Caco-2 (cell line): ENCODE measurements around the gene FOSL2. TPM values are rescaled to one million over a fixed set of nuclear protein-coding genes. Genes with fewer than 3 reads are reported as not detected.
A peak's percentile ranks its signal among the peaks of the same experiment; 100 is the strongest.

Experiments
- Bru-seq: library from RNA; stranded (reverse); fragments of 400-500 nt; gene quantifications from one replicate; lab custom pipeline; 2021; lab: Mats Ljungman, UMichigan
- BruChase-seq, 2 experiments: library from RNA; stranded (reverse); fragments of 400-500 nt; gene quantifications; one replicate each; lab custom pipeline; 2021; lab: Mats Ljungman, UMichigan
- BruUV-seq: library from RNA; stranded (reverse); fragments of 400-500 nt; replicated peaks from 2 replicates; lab custom pipeline; 2021; lab: Mats Ljungman, UMichigan
- CTCF ChIA-PET: fragments of 300-600 bp; sonication (Branson Sonifier 250); formaldehyde crosslinking; loops from one replicate; lab custom pipeline; 2022; ENCODE audit warnings: antibody characterized with exemption; lab: Charles Lee
- POLR2A ChIA-PET: fragments of 300-600 bp; sonication (Branson Sonifier 250); formaldehyde crosslinking; loops from one replicate; lab custom pipeline; 2022; ENCODE audit warnings: antibody characterized with exemption; lab: Charles Lee
- DNase-seq, 2 experiments: peaks; one replicate each; pipeline versions ENCODE4 v3.0.0 to v3.0.0-alpha.2; 2020 to 2022
- H3K27me3 ChIP-seq: replicated peaks from 2 replicates; pipeline ENCODE4 v1.6.0; 2011; ENCODE audit warnings: low read length; ENCODE audit not compliant: control insufficient read depth, insufficient read depth
- H3K36me3 ChIP-seq: 2 replicates; pipeline ENCODE4 v1.5.1; 2011; ENCODE audit warnings: low read length; ENCODE audit not compliant: control insufficient read depth, insufficient read depth
- H3K4me1 ChIP-seq: fragments of 250-450 bp; sonication (Bioruptor Pico); 2 replicates; pipeline ENCODE4 v1.5.1; 2020; ENCODE audit warnings: mild to moderate bottlenecking
- H3K4me3 ChIP-seq: 2 replicates; pipeline ENCODE4 v1.5.1; 2011; ENCODE audit warnings: low read depth, mild to moderate bottlenecking, control low read depth, low read length
- H3K9me3 ChIP-seq: fragments of 250-450 bp; sonication (Bioruptor Pico); 2 replicates; pipeline ENCODE4 v1.5.1; 2020; ENCODE audit warnings: mild to moderate bottlenecking, moderate library complexity
- H3K27ac Mint-ChIP-seq: one replicate; pipeline ENCODE4 v1.8.0; 2022; ENCODE audit warnings: mixed read lengths; ENCODE audit not compliant: unreplicated experiment
- H3K27me3 Mint-ChIP-seq: one replicate; pipeline ENCODE4 v1.8.0; 2022; ENCODE audit warnings: mixed read lengths; ENCODE audit not compliant: insufficient read depth, unreplicated experiment
- H3K36me3 Mint-ChIP-seq: one replicate; pipeline ENCODE4 v1.8.0; 2022; ENCODE audit warnings: mild to moderate bottlenecking, mixed read lengths; ENCODE audit not compliant: insufficient read depth, unreplicated experiment
- H3K4me1 Mint-ChIP-seq: one replicate; pipeline ENCODE4 v1.8.0; 2022; ENCODE audit warnings: low read depth, mixed read lengths; ENCODE audit not compliant: unreplicated experiment
- H3K4me3 Mint-ChIP-seq: one replicate; pipeline ENCODE4 v1.8.0; 2022; ENCODE audit warnings: mild to moderate bottlenecking, moderate library complexity, mixed read lengths; ENCODE audit not compliant: unreplicated experiment
- H3K9me3 Mint-ChIP-seq: one replicate; pipeline ENCODE4 v1.8.0; 2022; ENCODE audit warnings: mixed read lengths; ENCODE audit not compliant: unreplicated experiment
- CTCF ChIP-seq, 2 experiments: fragments of 200-600 bp in 1 of 2; IDR thresholded peaks; 1 replicate in 1 of 2; 2 replicates in 1 of 2; pipeline versions ENCODE4 v1.5.1 to v1.8.0; 2011 to 2022; ENCODE audit warnings: antibody characterized with exemption in 1 of 2, control low read depth in 1 of 2, inconsistent platforms in 1 of 2, low read depth in 1 of 2, low read length in 1 of 2, mild to moderate bottlenecking in 1 of 2, moderate library complexity in 1 of 2; ENCODE audit not compliant: insufficient read depth in 1 of 2, severe bottlenecking in 1 of 2, unreplicated experiment in 1 of 2
- intact Hi-C: fragments of 100-400 bp; cut with micrococcal nuclease; formaldehyde crosslinking; loops from one replicate; pipeline ENCODE4 v1.10.0; 2022; ENCODE audit not compliant: unreplicated experiment
- long read RNA-seq: library from polyadenylated mRNA; stranded (forward); transcript quantifications from one replicate; pipeline ENCODE4 v2.0.0, GENCODE V29; 2022
- total RNA-seq: library from RNA; stranded (reverse); gene quantifications from 2 replicates; pipeline ENCODE4 v1.2.3, GENCODE V29; 2022

The FOSL2 gene
- total RNA-seq: 64.6 and 70.7 TPM in 2 replicates
- Bru-seq, nascent RNA: percentile 96 among the genes with signal in this experiment
- percentile 96 among the genes with signal in this experiment for BruChase-seq, experiment 1, labeled RNA remaining after a 2-hour chase
- percentile 83 among the genes with signal in this experiment for BruChase-seq, experiment 2, labeled RNA remaining after a 6-hour chase
- long read RNA-seq, full-length matches to known transcripts: 20 of 59 reads
- long read RNA-seq, partial matches to known transcripts: 10 of 59 reads
- long read RNA-seq, other reads (novel, unspliced or antisense): 29 of 59 reads

- Mint-ChIP-seq H3K4me1 (peaks cover 14% of the 10 kb centered on the region), H3K9me3 (no peaks in the 10 kb centered on the region), H3K27me3 (no peaks in the 10 kb centered on the region), H3K4me3 (no peak within 1 kb of the TSS), H3K27ac (peak within 1 kb of the TSS; percentile 95), H3K36me3 (peaks cover 25% of the 10 kb centered on the region)
- ChIA-PET POLR2A (interaction anchor here (1.0 to 2.3 kb wide), 6 partner anchors 11 to 640 kb away, joined by 4 to 21 read pairs (median 12); no protein-coding TSS in a partner anchor), CTCF (interaction anchor here (0.8 kb wide), 1 partner anchor 494 kb away, joined by 4 read pairs; no protein-coding TSS in a partner anchor)
- Histone ChIP-seq H3K4me3 (peak within 1 kb of the TSS; percentile 69), H3K4me1 (peaks cover 36% of the 10 kb centered on the region), H3K27me3 (no peaks in the 10 kb centered on the region), H3K9me3 (no peaks in the 10 kb centered on the region), H3K36me3 (peaks cover 6% of the 10 kb centered on the region)
- no peak for TF ChIP-seq CTCF (IDR thresholded peaks at IDR 0.05; ENCODE audit: insufficient read depth in 1 of 2, low read depth in 1 of 2, low read length in 1 of 2, severe bottlenecking in 1 of 2, unreplicated experiment in 1 of 2)
- peak; percentile 98 to 99 for DNase-seq
- intact Hi-C loops: loop anchor here (5.0 to 10.0 kb wide), 4 partner anchors 325 to 625 kb away; partner anchors contain the start of gene PPP1CB
- BruUV-seq: no TSS peak
Measured at GRCh38 chr2:28392297-28393113, at the start of gene FOSL2. TSS of gene FOSL2 (plus strand) at chr2:28392858. CDS start at chr2:28393721, 863 bp downstream.

GRCh38 chr2:28343184-28343942, 49.3 kb upstream of the FOSL2 start:
- peaks cover 24% of the 10 kb centered on the region for H3K4me1 Mint-ChIP-seq
- Histone ChIP-seq H3K9me3 (no peaks in the 10 kb centered on the region), H3K27me3 (no peaks in the 10 kb centered on the region), H3K4me1 (peaks cover 30% of the 10 kb centered on the region), H3K36me3 (peaks cover 4% of the 10 kb centered on the region), H3K4me3 (no peak overlapping the region)
- no peaks in the 10 kb centered on the region for H3K27me3 Mint-ChIP-seq
- CTCF ChIA-PET: no interaction called here
- no TSS peak for BruUV-seq
- intact Hi-C loops: no loop called here
- POLR2A ChIA-PET: no interaction called here
- no peak for TF ChIP-seq CTCF (IDR thresholded peaks at IDR 0.05; ENCODE audit: insufficient read depth in 1 of 2, low read depth in 1 of 2, low read length in 1 of 2, severe bottlenecking in 1 of 2, unreplicated experiment in 1 of 2)
- DNase-seq: no peak
- H3K9me3 Mint-ChIP-seq: no peaks in the 10 kb centered on the region
- H3K36me3 Mint-ChIP-seq: peaks cover 7% of the 10 kb centered on the region
- H3K27ac Mint-ChIP-seq: no peak overlapping the region
- H3K4me3 Mint-ChIP-seq: no peak overlapping the region
